Measurements from ENCODE around the gene PLPPR1.

- TF ChIP-seq POLR2A (IDR thresholded peaks at IDR 0.05) (no peak), CTCF (IDR thresholded peaks at IDR 0.05) (no peak), POLR2AphosphoS5 (IDR thresholded peaks at IDR 0.05) (no peak), EP300 (IDR thresholded peaks at IDR 0.05; ENCODE audit: low read depth) (no peak)
Observed at GRCh38 chr9:101055516-101055915, 27.0 kb downstream of the PLPPR1 start.

Measured in transverse colon (tissue), 4 donors.